GM21381 (cell line): ENCODE results near the gene UPB1.

Experiments used
- ATAC-seq: cut with Tn5 transposase; IDR thresholded peaks from one replicate; pipeline ENCODE4 v1.9.1; 2021; ENCODE audit warnings: mild to moderate bottlenecking, moderate library complexity; ENCODE audit not compliant: unreplicated experiment

Gene UPB1

GRCh38 chr22:24503843-24504338, 8.8 kb downstream of the UPB1 start:
- ATAC-seq, result no peak

GRCh38 chr22:24504540-24504939, 9.4 kb downstream of the UPB1 start:
- ATAC-seq, result no peak

GRCh38 chr22:24504956-24505736, 10.0 kb downstream of the UPB1 start:
- ATAC-seq, result no peak

GRCh38 chr22:24506802-24507438, 11.8 kb downstream of the UPB1 start:
- ATAC-seq, result no peak

- no peak for ATAC-seq
These were observed 12.6 kb downstream of the UPB1 start for GRCh38 chr22:24507716-24508115.

- ATAC-seq, result no peak
These were observed 15.8 kb downstream of the UPB1 start for GRCh38 chr22:24510637-24511625.

GRCh38 chr22:24512043-24512442, 16.9 kb downstream of the UPB1 start:
- ATAC-seq, result no peak

- ATAC-seq, result no peak
These were observed 18.5 kb downstream of the UPB1 start for GRCh38 chr22:24513378-24514240.

GRCh38 chr22:24514241-24515026, 19.3 kb downstream of the UPB1 start:
- ATAC-seq, result no peak

- no peak for ATAC-seq
These were observed 19.9 kb downstream of the UPB1 start for GRCh38 chr22:24515027-24515338.

GRCh38 chr22:24516301-24516737, 21.2 kb downstream of the UPB1 start:
- ATAC-seq, result no peak

GRCh38 chr22:24517446-24517845, 22.3 kb downstream of the UPB1 start:
- ATAC-seq, result no peak

GRCh38 chr22:24518228-24518627, 23.1 kb downstream of the UPB1 start:
- no peak for ATAC-seq

GRCh38 chr22:24518771-24519485, 23.8 kb downstream of the UPB1 start:
- ATAC-seq, result no peak

GRCh38 chr22:24519496-24519895, 24.4 kb downstream of the UPB1 start:
- ATAC-seq, result no peak

GRCh38 chr22:24521791-24522245, 26.7 kb downstream of the UPB1 start:
- no peak for ATAC-seq

GRCh38 chr22:24523873-24524272, 28.7 kb downstream of the UPB1 start:
- ATAC-seq, result no peak

GRCh38 chr22:24525416-24526037, 30.4 kb downstream of the UPB1 start:
- ATAC-seq, result no peak
